Sigmoid colon (tissue), 7 donors: ENCODE data around the gene HTT. TPM values are rescaled to one million over a fixed set of nuclear protein-coding genes. Genes with fewer than 3 reads are reported as not detected.

ENCODE experiments used
- DNase-seq: peaks from one replicate; pipeline ENCODE4 v3.0.0-alpha.2; 2019
- H3K27ac ChIP-seq, 4 donors: fragments of 200-600 bp; sonication (generic); one replicate each; pipeline ENCODE4 v1.5.1; 2016 to 2019; ENCODE audit warnings: mild to moderate bottlenecking in 1 of 4
- H3K27me3 ChIP-seq, 3 donors: fragments of 200-600 bp; sonication (generic); one replicate each; pipeline ENCODE4 v1.5.1; 2019; ENCODE audit warnings: mild to moderate bottlenecking in 1 of 3
- H3K36me3 ChIP-seq, 4 donors: fragments of 200-600 bp; sonication (generic); one replicate each; pipeline ENCODE4 v1.5.1; 2016 to 2019
- H3K4me1 ChIP-seq, 4 donors: fragments of 200-600 bp; sonication (generic); one replicate each; pipeline ENCODE4 v1.5.1; 2017 to 2019
- H3K4me3 ChIP-seq, 4 donors: fragments of 200-600 bp; sonication (generic); one replicate each; pipeline ENCODE4 v1.5.1; 2017 to 2019; ENCODE audit warnings: mild to moderate bottlenecking in 2 of 4, moderate library complexity in 1 of 4
- H3K9me3 ChIP-seq, 4 donors: fragments of 200-600 bp in 3 of 4; sonication (generic) in 3 of 4; one replicate each; pipeline versions ENCODE4 v1.5.1 to v1.6.1; 2013 to 2019
- EP300 ChIP-seq, 4 donors: sonication (generic); formaldehyde crosslinking; IDR thresholded peaks; one replicate each; pipeline ENCODE4 v1.6.1; 2017; ENCODE audit warnings: antibody characterized with exemption in 4 of 4
- POLR2A ChIP-seq, 2 donors: fragments of 450-650 bp; IDR thresholded peaks; one replicate each; pipeline ENCODE4 v1.6.1; 2016; ENCODE audit warnings: antibody characterized with exemption in 2 of 2, mild to moderate bottlenecking in 2 of 2, moderate library complexity in 2 of 2
- POLR2AphosphoS5 ChIP-seq, 4 donors: sonication (generic); formaldehyde crosslinking; IDR thresholded peaks; one replicate each; pipeline ENCODE4 v1.6.1; 2017; ENCODE audit warnings: antibody characterized with exemption in 4 of 4
- WGBS, 2 donors: extraction: QIAGEN DNeasy Blood & Tissue Kit; methylation state at CpG; one replicate each; pipeline ENCODE4 v1.1.7; 2013; 5-methylcytosine and 5-hydroxymethylcytosine counted together
- intact Hi-C: fragments of 100-400 bp; cut with DNase I; formaldehyde crosslinking; loops from one replicate; pipeline ENCODE4 v1.15.1; 2023
- polyA plus RNA-seq, 3 donors: library from polyadenylated mRNA; stranded (reverse); fragments of 200-250 nt; gene quantifications; one replicate each; pipeline ENCODE4 v1.2.3, GENCODE V29; 2013
- total RNA-seq, 4 donors: library from RNA; depleted of rRNA; stranded (reverse); fragments of >200 nt; gene quantifications; one replicate each; pipeline ENCODE4 v1.1.0, GENCODE V29; 2016
- TF ChIP-seq, protein P1 (sequence below), 4 experiments: fragments of 450-650 bp in 3 of 4; fragments of 200-600 bp in 1 of 4; IDR thresholded peaks; one replicate each; pipeline ENCODE4 v1.5.1; 2016 to 2019; ENCODE audit warnings: antibody characterized with exemption in 4 of 4, mild to moderate bottlenecking in 3 of 4, moderate library complexity in 2 of 4
- donor health status: healthy with polysubstance abuse.
- donor health status: Bipolar disorder and iron deficiency.
- donor health status: healthy.

Gene HTT
- total and polyA plus RNA-seq, 7 donors, result 6.5 to 41.5 (median 22.7) TPM

DNA sequence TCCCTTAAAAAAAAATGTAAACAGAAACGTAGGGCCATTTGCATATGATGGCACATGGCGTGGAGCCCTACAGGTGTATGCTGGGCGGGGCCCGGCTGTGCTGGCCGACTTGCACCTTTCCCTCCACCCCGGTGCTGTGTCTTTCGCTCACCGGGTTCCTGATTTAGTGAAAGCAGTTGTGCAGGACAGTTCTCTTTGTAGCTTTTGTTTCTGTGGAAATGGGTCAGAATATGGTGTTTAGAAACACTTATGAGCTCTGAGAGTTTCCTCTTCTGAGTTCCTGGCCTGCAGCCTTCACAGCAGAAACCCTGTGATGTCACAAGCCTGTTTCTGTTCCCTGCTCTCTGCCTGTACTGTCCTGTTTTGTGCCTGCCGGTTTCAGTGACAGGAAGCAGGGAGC is 152.0 kb downstream of the HTT start:
- TF ChIP-seq EP300 (IDR thresholded peaks at IDR 0.05) (no peak), POLR2AphosphoS5 (IDR thresholded peaks at IDR 0.05) (no peak)
- TF ChIP-seq, protein P1, sequence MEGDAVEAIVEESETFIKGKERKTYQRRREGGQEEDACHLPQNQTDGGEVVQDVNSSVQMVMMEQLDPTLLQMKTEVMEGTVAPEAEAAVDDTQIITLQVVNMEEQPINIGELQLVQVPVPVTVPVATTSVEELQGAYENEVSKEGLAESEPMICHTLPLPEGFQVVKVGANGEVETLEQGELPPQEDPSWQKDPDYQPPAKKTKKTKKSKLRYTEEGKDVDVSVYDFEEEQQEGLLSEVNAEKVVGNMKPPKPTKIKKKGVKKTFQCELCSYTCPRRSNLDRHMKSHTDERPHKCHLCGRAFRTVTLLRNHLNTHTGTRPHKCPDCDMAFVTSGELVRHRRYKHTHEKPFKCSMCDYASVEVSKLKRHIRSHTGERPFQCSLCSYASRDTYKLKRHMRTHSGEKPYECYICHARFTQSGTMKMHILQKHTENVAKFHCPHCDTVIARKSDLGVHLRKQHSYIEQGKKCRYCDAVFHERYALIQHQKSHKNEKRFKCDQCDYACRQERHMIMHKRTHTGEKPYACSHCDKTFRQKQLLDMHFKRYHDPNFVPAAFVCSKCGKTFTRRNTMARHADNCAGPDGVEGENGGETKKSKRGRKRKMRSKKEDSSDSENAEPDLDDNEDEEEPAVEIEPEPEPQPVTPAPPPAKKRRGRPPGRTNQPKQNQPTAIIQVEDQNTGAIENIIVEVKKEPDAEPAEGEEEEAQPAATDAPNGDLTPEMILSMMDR (IDR thresholded peaks at IDR 0.05), result no peak
- Histone ChIP-seq H3K4me3 (no peak overlapping the region), H3K4me1 (peaks cover 0 to 19% (median 9%) of the 10 kb centered on the region in 4 donors), H3K36me3 (peaks cover 29 to 77% (median 55%) of the 10 kb centered on the region in 4 donors), H3K27me3 (no peaks in the 10 kb centered on the region), H3K27ac (peak overlapping the region; percentile 34 to 54 (median 46)), H3K9me3 (no peaks in the 10 kb centered on the region)
- 22 to 65% methylated on average over 9 of the region's 9 CpGs for WGBS, 2 donors
- intact Hi-C loops, result no loop called here
- no peak for DNase-seq

DNA sequence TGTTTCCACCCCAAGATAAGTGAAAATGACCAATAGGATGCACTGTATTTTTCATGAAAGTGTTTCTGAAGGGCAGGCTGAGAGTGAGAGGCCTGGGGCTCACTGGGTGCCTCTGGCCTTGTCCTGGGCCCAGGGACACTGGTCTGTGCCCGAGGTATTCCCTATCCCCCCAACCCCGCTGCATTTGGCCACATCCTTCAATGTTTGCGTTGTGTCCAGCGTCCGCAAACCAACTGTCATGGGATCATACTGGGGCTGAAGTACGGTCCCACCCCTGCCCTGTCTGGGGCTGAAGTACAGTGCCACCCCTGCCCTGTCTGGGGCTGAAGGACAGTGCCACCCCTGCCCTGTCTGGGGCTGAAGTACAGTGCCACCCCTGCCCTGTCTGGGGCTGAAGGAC is 152.5 kb downstream of the HTT start:
- H3K36me3 ChIP-seq, result peaks cover 30 to 77% (median 57%) of the 10 kb centered on the region in 4 donors
- TF ChIP-seq EP300 (IDR thresholded peaks at IDR 0.05), result no peak
- TF ChIP-seq POLR2A (IDR thresholded peaks at IDR 0.05), result no peak
- TF ChIP-seq, protein P1 (IDR thresholded peaks at IDR 0.05), result no peak
- TF ChIP-seq POLR2AphosphoS5 (IDR thresholded peaks at IDR 0.05), result no peak
- H3K4me3 ChIP-seq, result no peak overlapping the region
- no peak for DNase-seq
- peaks cover 0 to 19% (median 9%) of the 10 kb centered on the region in 4 donors for H3K4me1 ChIP-seq
- H3K27me3 ChIP-seq, result no peaks in the 10 kb centered on the region
- WGBS, 2 donors, result 89 to 91% methylated on average over 6 of the region's 6 CpGs
- H3K9me3 ChIP-seq, result no peaks in the 10 kb centered on the region
- intact Hi-C loops, result no loop called here
- H3K27ac ChIP-seq, result peak overlapping the region; percentile 34 to 55 (median 48)

DNA sequence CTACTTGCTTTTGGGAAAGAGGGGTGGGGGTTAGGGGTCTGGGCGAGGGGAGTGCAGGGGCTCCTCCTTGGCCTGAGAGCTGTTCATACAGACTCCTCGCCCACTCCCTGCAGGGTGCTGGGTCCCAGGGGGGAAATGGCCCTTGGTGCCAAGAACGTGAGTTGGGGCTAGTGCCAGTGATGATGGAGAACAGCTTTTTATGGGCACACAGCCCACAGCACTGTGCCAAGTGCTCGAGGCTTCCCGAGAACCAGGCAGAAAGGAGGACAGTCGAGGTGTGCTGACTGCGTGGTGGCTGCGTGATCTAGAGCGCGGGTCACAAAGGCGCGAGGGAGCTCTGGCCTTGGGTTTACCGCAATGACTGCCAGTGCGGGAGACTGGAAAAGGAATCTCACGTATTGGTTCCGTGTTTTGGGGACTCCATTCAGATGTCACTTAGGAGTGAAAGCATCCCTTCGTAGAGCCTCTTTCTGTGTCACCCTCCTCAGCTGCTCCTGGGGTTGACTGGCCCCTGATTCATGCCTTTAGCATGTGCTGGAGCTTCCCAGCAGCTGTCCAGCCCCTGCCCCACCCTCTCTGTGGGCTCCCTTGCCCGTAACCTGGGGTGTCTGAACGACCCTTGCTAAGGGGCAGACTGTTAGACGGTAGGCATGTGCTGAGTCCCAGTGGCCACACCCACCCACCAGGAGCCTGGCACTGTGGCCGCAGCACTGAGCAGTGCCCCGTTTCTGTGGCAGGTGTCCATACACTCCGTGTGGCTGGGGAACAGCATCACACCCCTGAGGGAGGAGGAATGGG is 153.6 kb downstream of the HTT start:
- Histone ChIP-seq H3K4me3 (no peak overlapping the region), H3K4me1 (peaks cover 0 to 19% (median 9%) of the 10 kb centered on the region in 4 donors), H3K9me3 (no peaks in the 10 kb centered on the region), H3K27ac (no peak overlapping the region), H3K27me3 (no peaks in the 10 kb centered on the region), H3K36me3 (peaks cover 30 to 77% (median 55%) of the 10 kb centered on the region in 4 donors)
- intact Hi-C loops, result no loop called here
- WGBS, 2 donors, result 89 to 90% methylated on average over 23 of the region's 23 CpGs
- DNase-seq, result peak; percentile 49
- TF ChIP-seq POLR2AphosphoS5 (IDR thresholded peaks at IDR 0.05), result peak in 2 of 4 donors; percentile 21 to 22
- TF ChIP-seq EP300 (IDR thresholded peaks at IDR 0.05), result no peak

DNA sequence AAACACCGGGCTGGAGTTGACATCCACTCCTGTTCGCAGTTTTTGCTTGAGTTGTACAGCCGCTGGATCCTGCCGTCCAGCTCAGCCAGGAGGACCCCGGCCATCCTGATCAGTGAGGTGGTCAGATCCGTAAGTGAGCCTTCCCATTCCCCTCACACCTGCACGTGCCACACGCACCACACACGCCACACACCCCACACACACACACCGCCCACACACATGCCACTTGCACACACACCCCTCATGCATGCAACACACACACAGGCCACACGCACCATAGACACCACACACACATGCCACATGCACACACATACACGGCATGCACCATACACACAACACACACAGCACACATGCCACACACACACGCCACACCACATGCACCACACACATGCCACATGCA is 154.4 kb downstream of the HTT start:
- H3K27me3 ChIP-seq, result no peaks in the 10 kb centered on the region
- DNase-seq, result no peak
- TF ChIP-seq EP300 (IDR thresholded peaks at IDR 0.05) (no peak), POLR2AphosphoS5 (IDR thresholded peaks at IDR 0.05) (no peak), POLR2A (IDR thresholded peaks at IDR 0.05) (no peak)
- TF ChIP-seq, protein P1 (IDR thresholded peaks at IDR 0.05), result no peak
- peaks cover 25 to 77% (median 56%) of the 10 kb centered on the region in 4 donors for H3K36me3 ChIP-seq
- no peak overlapping the region for H3K4me3 ChIP-seq
- H3K27ac ChIP-seq, result no peak overlapping the region
- peaks cover 0 to 19% (median 9%) of the 10 kb centered on the region in 4 donors for H3K4me1 ChIP-seq
- H3K9me3 ChIP-seq, result no peaks in the 10 kb centered on the region
- intact Hi-C loops, result no loop called here
- 94 to 97% methylated on average over 13 of the region's 13 CpGs for WGBS, 2 donors

DNA sequence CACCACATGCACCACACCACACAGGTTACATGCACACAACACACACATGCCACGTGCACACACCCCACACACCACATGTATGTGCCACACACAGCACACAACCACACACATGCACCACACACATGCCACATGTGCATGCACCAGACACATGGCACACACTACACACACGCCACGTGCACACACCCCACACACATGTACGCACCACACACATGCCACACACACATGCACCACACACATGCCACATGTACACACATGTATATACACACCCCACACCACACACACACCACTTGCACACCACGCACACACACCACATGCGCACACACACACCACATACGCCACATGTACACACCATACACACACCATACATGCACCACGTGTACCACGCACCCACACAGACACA is 154.8 kb downstream of the HTT start:
- H3K36me3 ChIP-seq, result peaks cover 25 to 77% (median 54%) of the 10 kb centered on the region in 4 donors
- intact Hi-C loops, result no loop called here
- DNase-seq, result no peak
- no peaks in the 10 kb centered on the region for H3K9me3 ChIP-seq
- no peak overlapping the region for H3K27ac ChIP-seq
- no peak overlapping the region for H3K4me3 ChIP-seq
- H3K27me3 ChIP-seq, result no peaks in the 10 kb centered on the region
- WGBS, 2 donors, result 96 to 98% methylated on average over 9 of the region's 9 CpGs
- H3K4me1 ChIP-seq, result peaks cover 0 to 19% (median 9%) of the 10 kb centered on the region in 4 donors
- TF ChIP-seq EP300 (IDR thresholded peaks at IDR 0.05), result no peak
- TF ChIP-seq, protein P1 (IDR thresholded peaks at IDR 0.05), result no peak
- TF ChIP-seq POLR2A (IDR thresholded peaks at IDR 0.05), result no peak
- TF ChIP-seq POLR2AphosphoS5 (IDR thresholded peaks at IDR 0.05), result no peak
